ENCODE results near the gene U2AF2. TPM values are rescaled to one million over a fixed set of nuclear protein-coding genes. Genes with fewer than 3 reads are reported as not detected.

The U2AF2 gene
- total RNA-seq, 1 experiment from 2014 or later: 309 TPM

DNA sequence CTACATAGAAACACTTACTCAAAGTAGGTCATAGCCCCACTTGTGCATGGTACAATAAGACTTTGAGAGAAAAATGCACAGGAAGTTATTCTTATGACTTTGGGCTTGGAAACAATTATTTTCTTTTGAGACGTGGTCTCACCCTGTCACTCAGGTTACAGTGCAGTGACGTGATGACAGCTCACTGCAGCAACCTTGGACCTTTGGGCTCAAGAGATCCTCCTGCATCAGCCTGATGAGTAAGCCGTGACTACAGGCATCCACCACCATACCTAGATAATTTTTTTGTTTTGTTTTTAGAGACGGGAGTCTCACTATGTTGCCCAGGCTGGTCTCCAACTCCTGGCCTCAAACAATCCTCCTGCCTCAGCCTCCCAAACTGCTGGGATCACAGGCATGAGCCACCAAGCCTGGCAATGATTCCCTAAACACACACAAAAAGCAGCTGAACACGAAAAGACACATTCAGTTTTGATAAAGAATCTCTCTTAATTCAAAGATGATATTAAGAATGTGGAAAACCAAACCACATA lies 65.4 kb downstream of the U2AF2 start:
- H3K4me1 Mint-ChIP-seq (ENCODE audit: low read depth, unreplicated experiment): no peaks in the 10 kb centered on the region
- intact Hi-C loops (cut with micrococcal nuclease; ENCODE audit: unreplicated experiment): no loop called here
- no peak overlapping the region for H3K4me3 Mint-ChIP-seq (ENCODE audit: low read depth, unreplicated experiment)
- CTCF ChIA-PET: no interaction called here
- BruUV-seq (replicated peaks): no TSS peak
- DNase-seq: no peak
- no peak overlapping the region for H3K27ac Mint-ChIP-seq (ENCODE audit: unreplicated experiment)
- no peaks in the 10 kb centered on the region for H3K36me3 Mint-ChIP-seq (ENCODE audit: insufficient read depth, unreplicated experiment)
- TF ChIP-seq, protein P1, sequence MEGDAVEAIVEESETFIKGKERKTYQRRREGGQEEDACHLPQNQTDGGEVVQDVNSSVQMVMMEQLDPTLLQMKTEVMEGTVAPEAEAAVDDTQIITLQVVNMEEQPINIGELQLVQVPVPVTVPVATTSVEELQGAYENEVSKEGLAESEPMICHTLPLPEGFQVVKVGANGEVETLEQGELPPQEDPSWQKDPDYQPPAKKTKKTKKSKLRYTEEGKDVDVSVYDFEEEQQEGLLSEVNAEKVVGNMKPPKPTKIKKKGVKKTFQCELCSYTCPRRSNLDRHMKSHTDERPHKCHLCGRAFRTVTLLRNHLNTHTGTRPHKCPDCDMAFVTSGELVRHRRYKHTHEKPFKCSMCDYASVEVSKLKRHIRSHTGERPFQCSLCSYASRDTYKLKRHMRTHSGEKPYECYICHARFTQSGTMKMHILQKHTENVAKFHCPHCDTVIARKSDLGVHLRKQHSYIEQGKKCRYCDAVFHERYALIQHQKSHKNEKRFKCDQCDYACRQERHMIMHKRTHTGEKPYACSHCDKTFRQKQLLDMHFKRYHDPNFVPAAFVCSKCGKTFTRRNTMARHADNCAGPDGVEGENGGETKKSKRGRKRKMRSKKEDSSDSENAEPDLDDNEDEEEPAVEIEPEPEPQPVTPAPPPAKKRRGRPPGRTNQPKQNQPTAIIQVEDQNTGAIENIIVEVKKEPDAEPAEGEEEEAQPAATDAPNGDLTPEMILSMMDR (IDR thresholded peaks at IDR 0.05; ENCODE audit: unreplicated experiment): no peak
- peaks cover 14% of the 10 kb centered on the region for H3K9me3 Mint-ChIP-seq (ENCODE audit: low read depth, unreplicated experiment)
- H3K27me3 Mint-ChIP-seq (ENCODE audit: unreplicated experiment): peaks cover 60% of the 10 kb centered on the region

DNA sequence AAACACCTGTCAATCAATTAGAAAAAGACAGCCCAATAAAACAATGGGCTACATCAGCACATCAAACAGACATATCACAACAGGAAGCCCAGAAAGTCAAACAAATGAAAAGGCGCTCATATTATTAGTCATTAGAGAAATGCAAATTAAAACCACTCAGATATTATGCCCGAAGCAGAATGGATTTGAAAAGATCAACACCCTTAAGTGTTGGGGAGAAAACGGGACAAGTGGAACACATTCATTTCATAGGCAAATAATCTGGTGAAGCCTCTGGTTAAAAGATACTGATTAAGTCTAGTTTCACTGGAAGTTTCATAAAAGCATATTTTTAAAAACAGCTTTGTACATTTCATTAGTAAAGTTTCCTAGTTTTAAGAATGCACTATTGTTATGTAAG lies 66.0 kb downstream of the U2AF2 start:
- no TSS peak for BruUV-seq (replicated peaks)
- CTCF ChIA-PET: no interaction called here
- intact Hi-C loops (cut with micrococcal nuclease; ENCODE audit: unreplicated experiment): no loop called here
- H3K27ac Mint-ChIP-seq (ENCODE audit: unreplicated experiment): no peak overlapping the region
- peaks cover 14% of the 10 kb centered on the region for H3K9me3 Mint-ChIP-seq (ENCODE audit: low read depth, unreplicated experiment)
- H3K4me3 Mint-ChIP-seq (ENCODE audit: low read depth, unreplicated experiment): no peak overlapping the region
- TF ChIP-seq, protein P1 (IDR thresholded peaks at IDR 0.05; ENCODE audit: unreplicated experiment): no peak
- H3K4me1 Mint-ChIP-seq (ENCODE audit: low read depth, unreplicated experiment): no peaks in the 10 kb centered on the region
- H3K27me3 Mint-ChIP-seq (ENCODE audit: unreplicated experiment): peaks cover 60% of the 10 kb centered on the region
- no peaks in the 10 kb centered on the region for H3K36me3 Mint-ChIP-seq (ENCODE audit: insufficient read depth, unreplicated experiment)
- DNase-seq: no peak

DNA sequence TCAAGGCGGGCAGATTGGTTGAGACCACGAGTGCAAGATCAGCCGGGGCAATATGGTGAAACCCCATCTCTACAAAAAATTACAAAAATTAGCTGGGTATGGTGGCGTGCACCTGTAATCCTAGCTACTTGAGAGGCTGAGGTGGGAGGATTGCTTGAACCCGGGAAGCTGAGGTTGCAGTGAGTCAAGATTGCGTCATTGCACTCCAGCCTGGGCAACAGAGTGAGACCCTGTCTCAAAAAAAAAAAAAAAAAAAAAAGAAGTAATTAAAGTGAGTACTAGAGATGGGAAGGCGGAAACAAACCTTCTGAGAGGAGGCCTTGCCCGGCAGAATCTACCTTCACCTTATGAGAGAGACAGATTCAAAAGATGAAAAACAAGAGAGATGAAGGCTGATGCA lies 68.7 kb downstream of the U2AF2 start:
- intact Hi-C loops (cut with micrococcal nuclease; ENCODE audit: unreplicated experiment): no loop called here
- TF ChIP-seq, protein P1 (IDR thresholded peaks at IDR 0.05; ENCODE audit: unreplicated experiment): no peak
- H3K36me3 Mint-ChIP-seq (ENCODE audit: insufficient read depth, unreplicated experiment): no peaks in the 10 kb centered on the region
- H3K27me3 Mint-ChIP-seq (ENCODE audit: unreplicated experiment): peaks cover 40% of the 10 kb centered on the region
- no peak overlapping the region for H3K27ac Mint-ChIP-seq (ENCODE audit: unreplicated experiment)
- CTCF ChIA-PET: no interaction called here
- no peak overlapping the region for H3K4me3 Mint-ChIP-seq (ENCODE audit: low read depth, unreplicated experiment)
- H3K9me3 Mint-ChIP-seq (ENCODE audit: low read depth, unreplicated experiment): peaks cover 14% of the 10 kb centered on the region
- BruUV-seq (replicated peaks): no TSS peak
- no peaks in the 10 kb centered on the region for H3K4me1 Mint-ChIP-seq (ENCODE audit: low read depth, unreplicated experiment)
- DNase-seq: no peak

Other genes with a start within 250 kb of the U2AF2 start
- gene UBE2S, start 247.2 kb upstream of the U2AF2 start, total RNA-seq (2022): 239 and 287 TPM in 2 replicates
- gene SHISA7, start 211.7 kb upstream of the U2AF2 start, total RNA-seq (2022): not detected in 2 replicates
- 41.6 and 44.9 TPM in 2 replicates for gene ISOC2, start 193.4 kb upstream of the U2AF2 start, total RNA-seq (2022)
- gene C19orf85, start 190.3 kb upstream of the U2AF2 start, total RNA-seq (2022): not detected in 2 replicates
- 11.9 and 13.0 TPM in 2 replicates for gene ZNF628, start 178.4 kb upstream of the U2AF2 start, total RNA-seq (2022)
- gene NAT14, start 169.8 kb upstream of the U2AF2 start, total RNA-seq (2022): 49.6 and 60.6 TPM in 2 replicates
- 0.26 and 0.69 TPM in 2 replicates for gene SSC5D, start 166.6 kb upstream of the U2AF2 start, total RNA-seq (2022)
- gene SBK2, start 117.9 kb upstream of the U2AF2 start, total RNA-seq (2022): not detected in 2 replicates
- gene SBK3, start 109.5 kb upstream of the U2AF2 start, total RNA-seq (2022): 0.57 and 0.78 TPM in 2 replicates
- 29.8 and 33.4 TPM in 2 replicates for gene ZNF579, start 74.2 kb upstream of the U2AF2 start, total RNA-seq (2022)
- 18.6 and 23.0 TPM in 2 replicates for gene FIZ1, start 55.5 kb upstream of the U2AF2 start, total RNA-seq (2022)
- gene ZNF524, start 54.7 kb upstream of the U2AF2 start, total RNA-seq (2022): 18.5 and 21.8 TPM in 2 replicates
- 29.6 and 30.9 TPM in 2 replicates for gene ZNF865, start 49.4 kb upstream of the U2AF2 start, total RNA-seq (2022)
- gene ZNF784, start 30.5 kb upstream of the U2AF2 start, total RNA-seq (2022): 6.0 and 7.1 TPM in 2 replicates
- 35.6 TPM in 2 replicates for gene ZNF580, start 14.0 kb upstream of the U2AF2 start, total RNA-seq (2022)
- gene ZNF581, start 11.4 kb upstream of the U2AF2 start, total RNA-seq (2022): 33.0 and 33.1 TPM in 2 replicates
- gene CCDC106, start 6.8 kb upstream of the U2AF2 start, total RNA-seq (2022): 12.7 and 18.3 TPM in 2 replicates
- gene EPN1, start 20.2 kb downstream of the U2AF2 start, total RNA-seq (2022): 162 and 180 TPM in 2 replicates
- gene NLRP9, start 83.4 kb downstream of the U2AF2 start, total RNA-seq (2022): not detected in 2 replicates
- gene RFPL4A, start 104.1 kb downstream of the U2AF2 start, total RNA-seq (2022): not detected in 2 replicates
- not detected in 2 replicates for gene RFPL4AL1, start 114.1 kb downstream of the U2AF2 start, total RNA-seq (2022)
- 0.22 TPM in 1 of 2 replicates, not detected in the other for gene NLRP11, start 177.0 kb downstream of the U2AF2 start, total RNA-seq (2022)
- gene NLRP4, start 181.5 kb downstream of the U2AF2 start, total RNA-seq (2022): not detected in 2 replicates